GM10248 (cell line): Measurements from ENCODE around the gene CC2D1B.

ENCODE experiments used
- CTCF ChIA-PET: fragments of 300-600 bp; sonication (Branson Sonifier 250); formaldehyde crosslinking; extraction: SDS; loops from one replicate; lab custom pipeline; 2021; ENCODE audit warnings: antibody characterized with exemption; lab: Yijun Ruan, JAX
- POLR2A ChIA-PET: fragments of 350-650 bp; sonication (Branson Sonifier 250); formaldehyde crosslinking; extraction: SDS; loops from one replicate; lab custom pipeline; 2020; ENCODE audit warnings: antibody characterized with exemption; lab: Yijun Ruan, JAX
- DNase-seq: peaks from one replicate; pipeline ENCODE4 v3.0.0; 2012; ENCODE audit errors: extremely low spot score
- TF ChIP-seq, protein P1 (sequence below): IDR thresholded peaks from 2 replicates; pipeline ENCODE4 v1.5.1; 2012; ENCODE audit warnings: mild to moderate bottlenecking, low read depth; ENCODE audit errors: extremely low read depth, missing control alignments, control extremely low read depth

The CC2D1B gene

DNA sequence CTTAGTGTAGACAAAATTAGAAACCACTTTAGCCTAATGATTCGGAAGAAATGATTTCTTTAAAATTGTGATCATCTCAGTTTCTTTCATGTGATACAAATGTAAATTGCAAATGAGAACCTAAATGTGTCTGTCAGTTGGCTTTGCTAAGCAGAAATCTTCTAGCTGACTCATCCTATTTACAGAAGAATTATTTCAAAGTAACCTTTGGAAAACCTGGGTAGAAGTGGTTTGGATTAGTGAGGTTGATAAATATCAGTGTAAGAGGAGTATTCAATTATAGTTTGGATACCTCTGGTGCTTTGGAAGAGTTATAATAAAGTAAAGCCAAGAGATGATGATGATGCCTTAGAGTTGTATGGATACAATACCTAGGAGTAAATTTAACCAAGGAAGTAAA is 37.4 kb downstream of the CC2D1B start:
- CTCF ChIA-PET: interaction anchor here (1.4 kb wide), 1 partner anchor 20 kb away, joined by 4 read pairs; no protein-coding TSS in a partner anchor
- TF ChIP-seq, protein P1, sequence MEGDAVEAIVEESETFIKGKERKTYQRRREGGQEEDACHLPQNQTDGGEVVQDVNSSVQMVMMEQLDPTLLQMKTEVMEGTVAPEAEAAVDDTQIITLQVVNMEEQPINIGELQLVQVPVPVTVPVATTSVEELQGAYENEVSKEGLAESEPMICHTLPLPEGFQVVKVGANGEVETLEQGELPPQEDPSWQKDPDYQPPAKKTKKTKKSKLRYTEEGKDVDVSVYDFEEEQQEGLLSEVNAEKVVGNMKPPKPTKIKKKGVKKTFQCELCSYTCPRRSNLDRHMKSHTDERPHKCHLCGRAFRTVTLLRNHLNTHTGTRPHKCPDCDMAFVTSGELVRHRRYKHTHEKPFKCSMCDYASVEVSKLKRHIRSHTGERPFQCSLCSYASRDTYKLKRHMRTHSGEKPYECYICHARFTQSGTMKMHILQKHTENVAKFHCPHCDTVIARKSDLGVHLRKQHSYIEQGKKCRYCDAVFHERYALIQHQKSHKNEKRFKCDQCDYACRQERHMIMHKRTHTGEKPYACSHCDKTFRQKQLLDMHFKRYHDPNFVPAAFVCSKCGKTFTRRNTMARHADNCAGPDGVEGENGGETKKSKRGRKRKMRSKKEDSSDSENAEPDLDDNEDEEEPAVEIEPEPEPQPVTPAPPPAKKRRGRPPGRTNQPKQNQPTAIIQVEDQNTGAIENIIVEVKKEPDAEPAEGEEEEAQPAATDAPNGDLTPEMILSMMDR: no peak
- POLR2A ChIA-PET: no interaction called here
- DNase-seq: no peak

DNA sequence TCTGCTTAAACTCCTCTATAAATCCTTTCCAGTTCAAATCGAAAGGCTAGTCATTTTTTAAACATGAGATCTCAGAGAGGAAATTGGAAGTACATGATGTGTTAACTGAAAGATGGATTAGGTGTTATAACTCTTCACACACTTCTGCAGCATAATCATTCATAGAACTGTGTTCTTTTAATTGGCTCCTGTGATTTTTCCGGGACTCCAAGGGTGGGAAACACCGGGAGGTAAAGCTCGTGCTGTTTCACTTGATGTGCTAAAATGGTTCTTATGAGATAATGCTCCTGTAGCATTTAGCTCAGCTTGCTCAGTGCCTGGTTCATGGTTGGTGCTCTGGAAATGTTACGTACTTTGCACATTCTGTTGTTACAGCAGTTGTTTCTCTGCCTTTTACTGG is 40.2 kb downstream of the CC2D1B start:
- POLR2A ChIA-PET: no interaction called here

DNA sequence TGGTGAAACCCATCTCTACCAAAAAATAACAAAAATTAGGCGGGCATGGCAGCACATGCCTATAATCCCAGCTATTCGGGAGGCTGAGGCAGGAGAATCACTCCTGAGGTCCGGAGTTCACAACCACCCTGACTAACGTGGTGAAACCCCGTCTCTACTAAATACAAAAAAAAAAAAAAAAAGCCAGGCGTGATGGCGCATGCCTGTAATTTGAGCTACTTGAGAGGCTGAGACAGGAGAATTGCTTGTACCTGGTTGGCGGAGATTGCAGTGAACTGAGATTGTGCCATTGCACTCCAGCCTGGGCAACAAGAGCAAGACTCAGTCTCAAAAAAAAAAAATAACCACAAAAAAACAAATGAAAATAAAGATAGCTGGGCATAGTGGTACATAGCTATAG is 42.3 kb downstream of the CC2D1B start:
- ChIA-PET POLR2A (interaction anchor here (0.6 kb wide), 1 partner anchor 267 kb away, joined by 4 read pairs; no protein-coding TSS in a partner anchor), CTCF (interaction anchor here (0.6 to 2.1 kb wide), 3 partner anchors 12 to 81 kb away, joined by 3 to 4 read pairs (median 3); partner anchors contain the start of genes ORC1 and PRPF38A)
- DNase-seq: no peak
- TF ChIP-seq, protein P1: no peak

More for the DNA sequence above, 40.2 kb downstream of the CC2D1B start:
- TF ChIP-seq, protein P1: no peak
- CTCF ChIA-PET: interaction anchor here (1.0 to 1.3 kb wide), 3 partner anchors 10 to 29 kb away, joined by 3 to 4 read pairs (median 3); no protein-coding TSS in a partner anchor
- no peak for DNase-seq

DNA sequence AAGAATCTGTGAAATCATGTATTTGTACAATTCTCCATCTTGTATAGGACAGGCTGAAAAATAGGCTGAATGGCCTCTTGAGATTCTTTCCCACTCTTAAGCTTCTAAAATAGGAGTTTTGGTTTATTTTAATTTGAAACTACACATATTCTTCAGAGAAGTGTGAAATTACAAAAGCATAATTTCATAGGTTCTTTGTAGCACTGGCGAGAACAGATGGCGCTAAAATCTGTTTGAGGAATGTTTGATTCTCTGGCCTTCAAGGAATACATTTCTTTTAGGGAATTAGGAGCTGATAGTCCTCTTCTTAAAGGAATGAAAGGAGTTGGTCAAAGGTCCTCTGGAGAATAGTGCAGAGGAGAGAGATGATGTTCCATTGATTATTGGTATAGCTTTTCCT is 44.9 kb downstream of the CC2D1B start:
- POLR2A ChIA-PET: interaction anchor here (0.5 kb wide), 1 partner anchor 365 kb away, joined by 5 read pairs; no protein-coding TSS in a partner anchor

DNA sequence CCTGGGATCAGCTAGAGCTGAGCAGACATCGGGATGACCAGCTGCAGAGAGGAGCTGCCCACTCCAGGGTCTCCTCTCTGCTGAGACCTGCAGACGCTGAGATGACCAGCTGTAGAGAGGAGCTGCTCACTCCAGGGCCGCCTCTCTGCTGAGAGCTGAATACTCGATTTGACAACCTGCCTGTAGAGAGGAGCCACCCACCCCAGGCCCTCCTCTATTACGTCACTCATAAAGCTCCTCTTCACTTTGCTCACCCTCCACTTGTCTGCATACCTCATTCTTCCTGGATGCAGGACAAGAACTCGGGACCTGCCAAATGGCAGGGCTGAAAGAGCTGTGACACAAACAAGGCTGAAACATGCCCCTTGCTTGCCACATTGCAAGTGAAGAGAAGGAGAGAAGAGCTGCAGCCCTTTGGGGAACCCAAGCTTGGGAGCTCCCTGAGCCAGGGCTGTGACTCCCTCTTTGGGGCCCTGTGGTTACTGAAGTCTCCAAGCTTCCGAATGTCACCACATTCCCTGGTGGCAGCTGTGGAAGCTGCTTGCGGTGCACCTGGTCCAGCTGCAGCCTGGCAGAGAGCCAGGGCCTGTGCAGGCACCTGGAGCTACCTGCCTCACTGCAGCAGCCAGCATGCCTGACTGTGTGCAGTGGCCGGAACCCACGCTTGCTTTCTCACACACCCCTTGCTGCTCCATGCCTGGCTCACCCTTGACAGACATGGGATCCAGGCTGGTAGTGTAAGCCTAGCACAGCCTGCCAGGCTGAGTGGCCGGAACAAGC is 59.6 kb downstream of the CC2D1B start:
- no peak for DNase-seq
- POLR2A ChIA-PET: no interaction called here

More for the DNA sequence above, 44.9 kb downstream of the CC2D1B start:
- CTCF ChIA-PET: interaction anchor here (2.8 kb wide), 1 partner anchor 10 kb away, joined by 10 read pairs; no protein-coding TSS in a partner anchor
- DNase-seq: no peak
- TF ChIP-seq, protein P1: no peak

DNA sequence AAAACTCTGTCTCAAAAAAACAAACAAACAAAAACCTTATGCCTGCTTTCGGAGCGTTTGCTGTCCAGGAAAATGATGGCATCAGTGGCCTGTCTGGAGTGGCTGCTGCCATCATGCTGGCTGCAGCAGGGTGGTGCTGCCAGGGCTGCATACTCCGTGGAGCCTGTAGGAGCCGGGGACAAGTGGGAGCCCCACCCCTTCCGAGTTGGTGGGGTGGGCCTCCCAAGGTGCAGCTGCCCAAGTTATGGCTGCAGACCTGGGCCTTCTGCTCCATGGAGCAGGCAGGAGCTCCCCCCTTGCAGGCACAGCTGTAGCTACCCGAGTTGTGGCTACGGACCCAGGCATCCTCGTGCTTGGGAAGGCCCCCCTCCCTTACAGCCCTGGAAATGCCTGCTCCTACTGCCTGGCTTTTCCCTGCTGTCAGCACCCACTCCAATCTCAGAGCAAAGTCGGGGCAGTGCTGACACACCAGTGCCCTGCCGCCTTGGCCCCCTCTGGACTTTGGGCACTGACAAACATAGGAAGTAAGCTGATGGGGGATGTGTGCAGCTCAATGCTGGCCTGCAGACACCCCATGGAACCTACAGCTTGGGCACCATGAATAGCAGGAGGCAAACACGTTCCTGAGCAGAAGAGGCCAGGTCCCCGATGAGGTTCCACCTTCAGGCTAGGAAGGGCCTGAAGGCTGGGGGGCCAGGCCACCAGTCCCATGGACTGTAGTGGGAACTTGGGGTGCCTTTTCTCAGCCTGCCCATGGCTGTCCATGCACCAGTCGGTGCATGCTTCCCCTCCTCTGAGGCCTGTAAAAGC is 60.4 kb downstream of the CC2D1B start:
- CTCF ChIA-PET: interaction anchor here (1.2 to 3.2 kb wide), 2 partner anchors 10 to 409 kb away, joined by 3 to 22 read pairs; no protein-coding TSS in a partner anchor
- TF ChIP-seq, protein P1: no peak
- POLR2A ChIA-PET: no interaction called here

More for the DNA sequence above, 59.6 kb downstream of the CC2D1B start:
- TF ChIP-seq, protein P1: no peak
- CTCF ChIA-PET: interaction anchor here (1.2 to 3.2 kb wide), 2 partner anchors 11 to 410 kb away, joined by 3 to 22 read pairs; no protein-coding TSS in a partner anchor

More for the DNA sequence above, 60.4 kb downstream of the CC2D1B start:
- DNase-seq: no peak
